Gastrocnemius medialis (tissue), 4 donors: ENCODE data around the gene GATC.

Experiments
- CTCF ChIP-seq, 5 experiments: fragments of 450-650 bp in 3 of 5; fragments of 200-600 bp in 2 of 5; sonication (generic) in 2 of 5; IDR thresholded peaks in 4 of 5; conservative IDR thresholded peaks in 1 of 5; 1 replicate in 4 of 5; 2 replicates in 1 of 5; pipeline ENCODE4 v1.5.1; 2016 to 2019; ENCODE audit warnings: antibody characterized with exemption in 5 of 5, mild to moderate bottlenecking in 3 of 5, moderate library complexity in 3 of 5
- POLR2A ChIP-seq, 2 donors: fragments of 450-650 bp; IDR thresholded peaks; one replicate each; pipeline ENCODE4 v1.6.1; 2017; ENCODE audit warnings: antibody characterized with exemption in 2 of 2, mild to moderate bottlenecking in 2 of 2, moderate library complexity in 2 of 2

GRCh38 chr12:120402217-120402616 is 44.0 kb upstream of the GATC start:
- TF ChIP-seq POLR2A (IDR thresholded peaks at IDR 0.05) (no peak), CTCF (IDR thresholded peaks at IDR 0.05 in 4 of 5, conservative IDR thresholded peaks at IDR 0.05 in 1 of 5) (no peak)
